HEK293 (cell line): ENCODE results near the gene HINT1.

Source experiments
- CTCF ChIA-PET: fragments of 350-600 bp; formaldehyde crosslinking; extraction: SDS; loops from one replicate; lab custom pipeline; 2021; ENCODE audit warnings: antibody characterized with exemption; lab: Yijun Ruan, JAX
- POLR2A ChIA-PET: fragments of 300-600 bp; formaldehyde crosslinking; extraction: SDS; loops from one replicate; lab custom pipeline; 2020; ENCODE audit warnings: antibody characterized with exemption, inconsistent platforms; lab: Yijun Ruan, JAX
- H3K27ac ChIP-seq: fragments of 200-500 bp; sonication (Bioruptor generic); 2 replicates; pipeline ENCODE4 v1.5.1; 2014; ENCODE audit warnings: low read depth, low read length, control low read depth, inconsistent platforms; ENCODE audit errors: extremely low read depth
- H3K36me3 ChIP-seq, 2 experiments: fragments of 200-500 bp in 1 of 2; sonication (Bioruptor generic) in 1 of 2; 1 replicate in 1 of 2; 2 replicates in 1 of 2; pipeline ENCODE4 v1.5.1; 2014 to 2017; ENCODE audit warnings: inconsistent platforms in 2 of 2, low read length in 2 of 2; ENCODE audit not compliant: control insufficient read depth in 2 of 2, insufficient read depth in 1 of 2
- H3K4me1 ChIP-seq: fragments of 200-500 bp; sonication (Bioruptor generic); 2 replicates; pipeline ENCODE4 v1.5.1; 2014; ENCODE audit warnings: mild to moderate bottlenecking, low read length, inconsistent platforms; ENCODE audit not compliant: control insufficient read depth, insufficient read depth
- H3K4me3 ChIP-seq: 2 replicates; pipeline ENCODE4 v1.5.1; 2011; ENCODE audit warnings: low read depth, mild to moderate bottlenecking, control low read depth, low read length, moderate library complexity
- H3K9me3 ChIP-seq: fragments of 200-500 bp; sonication (Bioruptor generic); 2 replicates; pipeline ENCODE4 v1.5.1; 2014; ENCODE audit warnings: low read depth, low read length, inconsistent platforms; ENCODE audit not compliant: control insufficient read depth, insufficient read depth
- GLIS1 ChIP-seq: fragments of 450-650 bp; formaldehyde crosslinking; IDR thresholded peaks from 2 replicates; pipeline ENCODE4 v1.5.1; 2016; ENCODE audit warnings: missing biosample characterization, missing genetic modification characterization
- MYNN ChIP-seq: fragments of 450-650 bp; formaldehyde crosslinking; IDR thresholded peaks from 2 replicates; pipeline ENCODE4 v1.5.1; 2016; ENCODE audit warnings: missing biosample characterization, missing genetic modification characterization, borderline replicate concordance
- TRIM28 ChIP-seq: IDR thresholded peaks from 2 replicates; pipeline ENCODE4 v1.6.1; 2011; ENCODE audit warnings: low read length, control low read depth, borderline replicate concordance
- YY1 ChIP-seq: fragments of 450-650 bp; formaldehyde crosslinking; IDR thresholded peaks from 2 replicates; pipeline ENCODE4 v1.5.1; 2018; ENCODE audit warnings: missing biosample characterization, missing genetic modification characterization
- ZBTB20 ChIP-seq: fragments of 450-650 bp; formaldehyde crosslinking; IDR thresholded peaks from 2 replicates; pipeline ENCODE4 v1.5.1; 2016; ENCODE audit warnings: missing biosample characterization, missing genetic modification characterization
- ZBTB48 ChIP-seq: fragments of 450-650 bp; formaldehyde crosslinking; IDR thresholded peaks from 2 replicates; pipeline ENCODE4 v1.5.1; 2016; ENCODE audit warnings: missing biosample characterization, missing genetic modification characterization
- ZBTB8A ChIP-seq: fragments of 450-650 bp; formaldehyde crosslinking; IDR thresholded peaks from 2 replicates; pipeline ENCODE4 v1.5.1; 2016; ENCODE audit warnings: missing biosample characterization, missing genetic modification characterization
- ZFHX2 ChIP-seq: fragments of 450-650 bp; formaldehyde crosslinking; conservative IDR thresholded peaks from 2 replicates; pipeline ENCODE4 v1.5.1; 2016; ENCODE audit warnings: missing biosample characterization, missing genetic modification characterization
- ZFP37 ChIP-seq: fragments of 450-650 bp; formaldehyde crosslinking; IDR thresholded peaks from 2 replicates; pipeline ENCODE4 v1.5.1; 2016; ENCODE audit warnings: missing biosample characterization, missing genetic modification characterization
- ZNF138 ChIP-seq: fragments of 450-650 bp; formaldehyde crosslinking; IDR thresholded peaks from 2 replicates; pipeline ENCODE4 v1.5.1; 2016; ENCODE audit warnings: missing biosample characterization, missing genetic modification characterization, borderline replicate concordance
- ZNF2 ChIP-seq: fragments of 450-650 bp; formaldehyde crosslinking; IDR thresholded peaks from 2 replicates; pipeline ENCODE4 v1.5.1; 2016; ENCODE audit warnings: missing biosample characterization, missing genetic modification characterization
- ZNF341 ChIP-seq: fragments of 450-650 bp; formaldehyde crosslinking; IDR thresholded peaks from 2 replicates; pipeline ENCODE4; 2016; ENCODE audit warnings: low read depth, missing biosample characterization, missing genetic modification characterization
- ZNF404 ChIP-seq: fragments of 450-650 bp; formaldehyde crosslinking; IDR thresholded peaks from 2 replicates; pipeline ENCODE4 v1.5.1; 2017; ENCODE audit warnings: missing biosample characterization, missing genetic modification characterization
- ZNF423 ChIP-seq: fragments of 450-650 bp; formaldehyde crosslinking; IDR thresholded peaks from 2 replicates; pipeline ENCODE4 v1.5.1; 2016; ENCODE audit warnings: missing biosample characterization, missing genetic modification characterization
- ZNF501 ChIP-seq: fragments of 450-650 bp; formaldehyde crosslinking; IDR thresholded peaks from 2 replicates; pipeline ENCODE4 v1.5.1; 2016; ENCODE audit warnings: missing biosample characterization, missing genetic modification characterization
- ZNF777 ChIP-seq: fragments of 450-650 bp; formaldehyde crosslinking; IDR thresholded peaks from 2 replicates; pipeline ENCODE4 v1.5.1; 2017; ENCODE audit warnings: missing biosample characterization, missing genetic modification characterization, borderline replicate concordance
- ZNF791 ChIP-seq: fragments of 450-650 bp; formaldehyde crosslinking; IDR thresholded peaks from 2 replicates; pipeline ENCODE4 v1.5.1; 2016; ENCODE audit warnings: missing biosample characterization, missing genetic modification characterization
- ZNF830 ChIP-seq: fragments of 450-650 bp; IDR thresholded peaks from 2 replicates; pipeline ENCODE4 v1.5.0; 2018; ENCODE audit warnings: missing biosample characterization, missing genetic modification characterization, low read depth, mild to moderate bottlenecking, moderate library complexity
- ZNF843 ChIP-seq: fragments of 450-650 bp; formaldehyde crosslinking; IDR thresholded peaks from 2 replicates; pipeline ENCODE4 v1.5.1; 2016; ENCODE audit warnings: missing biosample characterization, missing genetic modification characterization
- TF ChIP-seq, protein P1 (sequence below): fragments of 450-650 bp; formaldehyde crosslinking; IDR thresholded peaks from 2 replicates; pipeline ENCODE4 v1.5.1; 2016; ENCODE audit warnings: missing biosample characterization, missing genetic modification characterization, low read depth
- TF ChIP-seq, protein P2 (sequence below): fragments of 450-650 bp; formaldehyde crosslinking; IDR thresholded peaks from 2 replicates; pipeline ENCODE4 v1.5.1; 2016; ENCODE audit warnings: missing biosample characterization, missing genetic modification characterization
- TF ChIP-seq, protein P3 (sequence below): fragments of 450-650 bp; formaldehyde crosslinking; IDR thresholded peaks from 2 replicates; pipeline ENCODE4 v1.5.1; 2016; ENCODE audit warnings: missing biosample characterization, missing genetic modification characterization
- TF ChIP-seq, protein P4 (sequence below): fragments of 450-650 bp; formaldehyde crosslinking; conservative IDR thresholded peaks from 2 replicates; pipeline ENCODE4 v1.5.1; 2016; ENCODE audit warnings: low read depth, missing biosample characterization, missing genetic modification characterization
- TF ChIP-seq, protein P5 (sequence below): fragments of 450-650 bp; formaldehyde crosslinking; optimal IDR thresholded peaks from 2 replicates; pipeline ENCODE3; 2016; ENCODE audit warnings: missing biosample characterization, mild to moderate bottlenecking, missing genetic modification characterization

Gene HINT1

DNA sequence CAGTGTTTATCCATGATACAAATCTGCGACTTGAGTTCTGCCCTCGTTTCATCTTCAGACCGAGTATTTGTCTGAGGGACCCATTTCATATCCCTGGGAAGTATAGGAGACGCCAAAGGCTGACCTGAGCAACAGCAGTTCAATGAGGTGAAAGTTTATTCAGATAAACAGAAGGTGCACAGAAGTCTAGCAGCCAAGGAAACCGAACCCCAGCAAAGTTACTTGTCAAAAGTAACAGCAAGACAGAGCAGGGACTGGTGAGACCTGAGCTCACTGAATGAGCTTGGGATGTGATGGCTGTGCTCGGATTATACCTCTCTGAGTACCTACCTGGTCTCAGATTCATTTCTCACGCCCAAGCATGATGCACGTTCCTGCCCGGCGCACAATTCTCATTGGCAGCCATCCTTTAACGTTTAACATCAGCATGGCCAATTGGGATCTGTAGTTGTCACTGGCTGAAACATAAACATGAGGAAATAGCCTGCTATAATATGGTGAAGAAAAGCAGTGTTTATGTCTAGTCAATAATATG is 6.3 kb upstream of the HINT1 start (continued):
- TF ChIP-seq, protein P1, sequence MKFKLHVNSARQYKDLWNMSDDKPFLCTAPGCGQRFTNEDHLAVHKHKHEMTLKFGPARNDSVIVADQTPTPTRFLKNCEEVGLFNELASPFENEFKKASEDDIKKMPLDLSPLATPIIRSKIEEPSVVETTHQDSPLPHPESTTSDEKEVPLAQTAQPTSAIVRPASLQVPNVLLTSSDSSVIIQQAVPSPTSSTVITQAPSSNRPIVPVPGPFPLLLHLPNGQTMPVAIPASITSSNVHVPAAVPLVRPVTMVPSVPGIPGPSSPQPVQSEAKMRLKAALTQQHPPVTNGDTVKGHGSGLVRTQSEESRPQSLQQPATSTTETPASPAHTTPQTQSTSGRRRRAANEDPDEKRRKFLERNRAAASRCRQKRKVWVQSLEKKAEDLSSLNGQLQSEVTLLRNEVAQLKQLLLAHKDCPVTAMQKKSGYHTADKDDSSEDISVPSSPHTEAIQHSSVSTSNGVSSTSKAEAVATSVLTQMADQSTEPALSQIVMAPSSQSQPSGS, result no peak
- TF ChIP-seq ZNF830 (tag by site-specific recombination) (no peak), ZNF138 (tag by site-specific recombination) (no peak), GLIS1 (tag by site-specific recombination) (no peak)
- TF ChIP-seq, all 188 proteins: peak for 2

DNA sequence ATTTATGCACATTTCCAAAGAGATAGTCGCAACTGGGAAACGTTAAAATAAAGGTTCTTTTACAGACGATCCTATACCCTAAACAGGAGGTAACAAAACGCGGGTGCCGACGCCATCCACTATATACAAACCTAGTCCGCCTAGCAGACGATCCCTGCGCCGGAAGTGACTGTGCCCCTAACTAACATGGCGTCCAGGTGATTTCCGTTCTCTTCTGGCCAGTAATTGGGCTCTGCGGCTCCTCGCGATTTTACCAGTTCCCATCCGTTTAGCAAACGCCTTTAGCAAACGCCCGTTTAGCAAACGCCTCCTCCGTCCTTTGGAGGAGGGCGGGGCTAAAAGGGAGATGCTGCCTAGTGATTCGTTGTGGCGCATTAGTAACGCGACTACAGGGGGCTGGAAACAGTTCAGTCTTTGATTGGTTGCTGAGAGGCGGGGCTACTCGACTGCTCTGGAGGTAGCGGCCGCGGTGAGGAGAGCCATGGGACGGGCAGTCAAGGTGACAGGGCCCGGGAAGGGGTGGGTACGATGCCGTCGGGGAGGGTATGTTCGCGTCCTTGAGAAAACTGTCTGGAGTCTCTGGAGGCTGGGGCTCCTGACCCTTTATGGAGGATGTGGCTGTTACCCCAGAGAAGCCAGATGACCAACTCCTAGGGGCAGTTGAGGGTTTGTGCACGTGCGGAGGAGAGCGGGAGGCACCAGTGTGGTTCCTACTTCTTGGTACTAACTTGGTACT is 5.7 kb upstream of the HINT1 start, which contains the start of gene LYRM7:
TSS of gene LYRM7 (plus strand) at position 405 of the 736 bp plus-strand sequence. CDS start at position 482, 77 bp downstream.
- peak within 1 kb of the TSS; percentile 69 for H3K4me3 ChIP-seq
- no peak within 1 kb of the TSS for H3K27ac ChIP-seq
- no peaks in the 10 kb centered on the region for H3K36me3 ChIP-seq
- ChIA-PET CTCF (no interaction called here), POLR2A (no interaction called here)
- H3K4me1 ChIP-seq, result no peaks in the 10 kb centered on the region
- H3K9me3 ChIP-seq, result no peaks in the 10 kb centered on the region
- TF ChIP-seq ZFHX2 (tag by site-specific recombination) (no peak), TRIM28 (peak; percentile 45; the same call in 1 of the 2 replicates), ZBTB20 (tag by site-specific recombination) (peak; percentile 76), ZFP37 (tag by site-specific recombination) (peak; percentile 35), ZBTB48 (tag by site-specific recombination) (0 out of 2 replicates have a peak, but pooled peaks have one; percentile 45), MYNN (no peak), ZNF2 (tag by site-specific recombination) (no peak), ZNF791 (no peak), ZNF341 (tag by site-specific recombination) (peak; percentile 30; the same call in 1 of the 2 replicates), YY1 (peak; percentile 76; the same call in 1 of the 2 replicates), ZNF423 (tag by site-specific recombination) (no peak), ZNF777 (tag by site-specific recombination) (peak; percentile 64; the same call in 1 of the 2 replicates), ZNF501 (0 out of 2 replicates have a peak, but pooled peaks have one; percentile 39), ZNF843 (tag by site-specific recombination) (0 out of 2 replicates have a peak, but pooled peaks have one; percentile 16), ZNF404 (tag by site-specific recombination) (no peak), ZBTB8A (tag by site-specific recombination) (peak; percentile 98)
- TF ChIP-seq, protein P2, sequence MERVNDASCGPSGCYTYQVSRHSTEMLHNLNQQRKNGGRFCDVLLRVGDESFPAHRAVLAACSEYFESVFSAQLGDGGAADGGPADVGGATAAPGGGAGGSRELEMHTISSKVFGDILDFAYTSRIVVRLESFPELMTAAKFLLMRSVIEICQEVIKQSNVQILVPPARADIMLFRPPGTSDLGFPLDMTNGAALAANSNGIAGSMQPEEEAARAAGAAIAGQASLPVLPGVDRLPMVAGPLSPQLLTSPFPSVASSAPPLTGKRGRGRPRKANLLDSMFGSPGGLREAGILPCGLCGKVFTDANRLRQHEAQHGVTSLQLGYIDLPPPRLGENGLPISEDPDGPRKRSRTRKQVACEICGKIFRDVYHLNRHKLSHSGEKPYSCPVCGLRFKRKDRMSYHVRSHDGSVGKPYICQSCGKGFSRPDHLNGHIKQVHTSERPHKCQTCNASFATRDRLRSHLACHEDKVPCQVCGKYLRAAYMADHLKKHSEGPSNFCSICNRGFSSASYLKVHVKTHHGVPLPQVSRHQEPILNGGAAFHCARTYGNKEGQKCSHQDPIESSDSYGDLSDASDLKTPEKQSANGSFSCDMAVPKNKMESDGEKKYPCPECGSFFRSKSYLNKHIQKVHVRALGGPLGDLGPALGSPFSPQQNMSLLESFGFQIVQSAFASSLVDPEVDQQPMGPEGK (tag by site-specific recombination), result peak; percentile 14; the same call in 1 of the 2 replicates
- TF ChIP-seq, protein P3, sequence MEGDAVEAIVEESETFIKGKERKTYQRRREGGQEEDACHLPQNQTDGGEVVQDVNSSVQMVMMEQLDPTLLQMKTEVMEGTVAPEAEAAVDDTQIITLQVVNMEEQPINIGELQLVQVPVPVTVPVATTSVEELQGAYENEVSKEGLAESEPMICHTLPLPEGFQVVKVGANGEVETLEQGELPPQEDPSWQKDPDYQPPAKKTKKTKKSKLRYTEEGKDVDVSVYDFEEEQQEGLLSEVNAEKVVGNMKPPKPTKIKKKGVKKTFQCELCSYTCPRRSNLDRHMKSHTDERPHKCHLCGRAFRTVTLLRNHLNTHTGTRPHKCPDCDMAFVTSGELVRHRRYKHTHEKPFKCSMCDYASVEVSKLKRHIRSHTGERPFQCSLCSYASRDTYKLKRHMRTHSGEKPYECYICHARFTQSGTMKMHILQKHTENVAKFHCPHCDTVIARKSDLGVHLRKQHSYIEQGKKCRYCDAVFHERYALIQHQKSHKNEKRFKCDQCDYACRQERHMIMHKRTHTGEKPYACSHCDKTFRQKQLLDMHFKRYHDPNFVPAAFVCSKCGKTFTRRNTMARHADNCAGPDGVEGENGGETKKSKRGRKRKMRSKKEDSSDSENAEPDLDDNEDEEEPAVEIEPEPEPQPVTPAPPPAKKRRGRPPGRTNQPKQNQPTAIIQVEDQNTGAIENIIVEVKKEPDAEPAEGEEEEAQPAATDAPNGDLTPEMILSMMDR, result 0 out of 2 replicates have a peak, but pooled peaks have one; percentile 15
- TF ChIP-seq, protein P4, sequence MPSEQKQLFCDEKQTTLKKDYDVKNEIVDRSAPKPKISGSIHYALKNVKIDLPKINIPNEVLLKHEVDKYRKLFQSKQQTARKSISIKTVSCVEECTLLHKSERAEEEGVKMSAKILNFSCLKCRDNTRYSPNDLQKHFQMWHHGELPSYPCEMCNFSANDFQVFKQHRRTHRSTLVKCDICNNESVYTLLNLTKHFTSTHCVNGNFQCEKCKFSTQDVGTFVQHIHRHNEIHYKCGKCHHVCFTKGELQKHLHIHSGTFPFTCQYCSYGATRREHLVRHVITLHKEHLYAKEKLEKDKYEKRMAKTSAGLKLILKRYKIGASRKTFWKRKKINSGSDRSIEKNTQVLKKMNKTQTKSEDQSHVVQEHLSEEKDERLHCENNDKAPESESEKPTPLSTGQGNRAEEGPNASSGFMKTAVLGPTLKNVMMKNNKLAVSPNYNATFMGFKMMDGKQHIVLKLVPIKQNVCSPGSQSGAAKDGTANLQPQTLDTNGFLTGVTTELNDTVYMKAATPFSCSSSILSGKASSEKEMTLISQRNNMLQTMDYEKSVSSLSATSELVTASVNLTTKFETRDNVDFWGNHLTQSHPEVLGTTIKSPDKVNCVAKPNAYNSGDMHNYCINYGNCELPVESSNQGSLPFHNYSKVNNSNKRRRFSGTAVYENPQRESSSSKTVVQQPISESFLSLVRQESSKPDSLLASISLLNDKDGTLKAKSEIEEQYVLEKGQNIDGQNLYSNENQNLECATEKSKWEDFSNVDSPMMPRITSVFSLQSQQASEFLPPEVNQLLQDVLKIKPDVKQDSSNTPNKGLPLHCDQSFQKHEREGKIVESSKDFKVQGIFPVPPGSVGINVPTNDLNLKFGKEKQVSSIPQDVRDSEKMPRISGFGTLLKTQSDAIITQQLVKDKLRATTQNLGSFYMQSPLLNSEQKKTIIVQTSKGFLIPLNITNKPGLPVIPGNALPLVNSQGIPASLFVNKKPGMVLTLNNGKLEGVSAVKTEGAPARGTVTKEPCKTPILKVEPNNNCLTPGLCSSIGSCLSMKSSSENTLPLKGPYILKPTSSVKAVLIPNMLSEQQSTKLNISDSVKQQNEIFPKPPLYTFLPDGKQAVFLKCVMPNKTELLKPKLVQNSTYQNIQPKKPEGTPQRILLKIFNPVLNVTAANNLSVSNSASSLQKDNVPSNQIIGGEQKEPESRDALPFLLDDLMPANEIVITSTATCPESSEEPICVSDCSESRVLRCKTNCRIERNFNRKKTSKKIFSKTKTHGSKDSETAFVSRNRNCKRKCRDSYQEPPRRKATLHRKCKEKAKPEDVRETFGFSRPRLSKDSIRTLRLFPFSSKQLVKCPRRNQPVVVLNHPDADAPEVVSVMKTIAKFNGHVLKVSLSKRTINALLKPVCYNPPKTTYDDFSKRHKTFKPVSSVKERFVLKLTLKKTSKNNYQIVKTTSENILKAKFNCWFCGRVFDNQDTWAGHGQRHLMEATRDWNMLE (tag by site-specific recombination), result peak; percentile 92
- TF ChIP-seq, protein P5, sequence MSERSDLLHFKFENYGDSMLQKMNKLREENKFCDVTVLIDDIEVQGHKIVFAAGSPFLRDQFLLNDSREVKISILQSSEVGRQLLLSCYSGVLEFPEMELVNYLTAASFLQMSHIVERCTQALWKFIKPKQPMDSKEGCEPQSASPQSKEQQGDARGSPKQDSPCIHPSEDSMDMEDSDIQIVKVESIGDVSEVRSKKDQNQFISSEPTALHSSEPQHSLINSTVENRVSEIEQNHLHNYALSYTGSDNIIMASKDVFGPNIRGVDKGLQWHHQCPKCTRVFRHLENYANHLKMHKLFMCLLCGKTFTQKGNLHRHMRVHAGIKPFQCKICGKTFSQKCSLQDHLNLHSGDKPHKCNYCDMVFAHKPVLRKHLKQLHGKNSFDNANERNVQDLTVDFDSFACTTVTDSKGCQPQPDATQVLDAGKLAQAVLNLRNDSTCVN, result peak; percentile 26
